ENCODE data around the gene EFCAB6. TPM values are rescaled to one million over a fixed set of nuclear protein-coding genes. Genes with fewer than 3 reads are reported as not detected.

EFCAB6 gene
- total and polyA plus RNA-seq, 2 donors (not counting 1 experiment from before 2014, with no cell fraction given) = 0.07 to 0.10 TPM

- no peaks in the 10 kb centered on the region for H3K4me1 Mint-ChIP-seq
- no peaks in the 10 kb centered on the region for H3K36me3 ChIP-seq (replicated peaks in 1 of 2; ENCODE audit: control extremely low read depth in 1 of 2, control insufficient read depth in 1 of 2, extremely low read depth in 1 of 2, insufficient read depth in 2 of 2, low read length in 1 of 2)
- no peak for DNase-seq
- no peak overlapping the region for H3K9ac ChIP-seq (ENCODE audit: low read length)
- H3K9me3 ChIP-seq (ENCODE audit: control extremely low read depth in 1 of 3, control insufficient read depth in 2 of 3, insufficient read depth in 1 of 3, low read length in 2 of 3) = peaks cover 0 to 4% (median 0%) of the 10 kb centered on the region in 3 donors
- no peaks in the 10 kb centered on the region for H3K4me1 ChIP-seq (ENCODE audit: control insufficient read depth in 2 of 2, insufficient read depth in 2 of 2, low read length in 2 of 2)
- H3K27ac ChIP-seq (ENCODE audit: low read length in 2 of 2) = no peak overlapping the region
- ChIA-PET CTCF (no interaction called here), POLR2A (no interaction called here)
- H3K4me3 Mint-ChIP-seq = no peak overlapping the region
- TF ChIP-seq EZH2 (IDR thresholded peaks at IDR 0.05; ENCODE audit: borderline replicate concordance, insufficient read depth, low read depth, low read length, poor library complexity, severe bottlenecking) = no peak
- TF ChIP-seq, protein P1, sequence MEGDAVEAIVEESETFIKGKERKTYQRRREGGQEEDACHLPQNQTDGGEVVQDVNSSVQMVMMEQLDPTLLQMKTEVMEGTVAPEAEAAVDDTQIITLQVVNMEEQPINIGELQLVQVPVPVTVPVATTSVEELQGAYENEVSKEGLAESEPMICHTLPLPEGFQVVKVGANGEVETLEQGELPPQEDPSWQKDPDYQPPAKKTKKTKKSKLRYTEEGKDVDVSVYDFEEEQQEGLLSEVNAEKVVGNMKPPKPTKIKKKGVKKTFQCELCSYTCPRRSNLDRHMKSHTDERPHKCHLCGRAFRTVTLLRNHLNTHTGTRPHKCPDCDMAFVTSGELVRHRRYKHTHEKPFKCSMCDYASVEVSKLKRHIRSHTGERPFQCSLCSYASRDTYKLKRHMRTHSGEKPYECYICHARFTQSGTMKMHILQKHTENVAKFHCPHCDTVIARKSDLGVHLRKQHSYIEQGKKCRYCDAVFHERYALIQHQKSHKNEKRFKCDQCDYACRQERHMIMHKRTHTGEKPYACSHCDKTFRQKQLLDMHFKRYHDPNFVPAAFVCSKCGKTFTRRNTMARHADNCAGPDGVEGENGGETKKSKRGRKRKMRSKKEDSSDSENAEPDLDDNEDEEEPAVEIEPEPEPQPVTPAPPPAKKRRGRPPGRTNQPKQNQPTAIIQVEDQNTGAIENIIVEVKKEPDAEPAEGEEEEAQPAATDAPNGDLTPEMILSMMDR (IDR thresholded peaks at IDR 0.05) = no peak
- H3K27me3 Mint-ChIP-seq = peaks cover 4% of the 10 kb centered on the region
- no peak overlapping the region for H3K4me3 ChIP-seq (ENCODE audit: control extremely low read depth in 1 of 5, extremely low read depth in 1 of 5, insufficient read depth in 1 of 5, low read depth in 2 of 5, low read length in 4 of 5)
- intact Hi-C loops (cut with micrococcal nuclease) = no loop called here
- peaks cover 4% of the 10 kb centered on the region for H3K9me3 Mint-ChIP-seq (ENCODE audit: insufficient read depth)
- no peak overlapping the region for H2AFZ ChIP-seq (ENCODE audit: insufficient read depth, low read depth, low read length, poor library complexity, severe bottlenecking)
- no peak for ATAC-seq (ENCODE audit: low read depth)
- no peaks in the 10 kb centered on the region for H3K79me2 ChIP-seq (ENCODE audit: control insufficient read depth, insufficient read depth, low read length)
- no peak overlapping the region for H3K4me2 ChIP-seq (replicated peaks; ENCODE audit: low read depth, low read length, poor library complexity, severe bottlenecking)
- 91% methylated on average over 4 of the region's 4 CpGs for whole genome bisulfite sequencing (ENCODE audit: insufficient coverage)
- H4K20me1 ChIP-seq (ENCODE audit: control insufficient read depth, insufficient read depth, low read length, poor library complexity, severe bottlenecking) = no peaks in the 10 kb centered on the region
- H3K27me3 ChIP-seq (replicated peaks in 1 of 4; ENCODE audit: control extremely low read depth in 1 of 4, control insufficient read depth in 3 of 4, insufficient read depth in 4 of 4, low read length in 3 of 4) = no peaks in the 10 kb centered on the region
- H3K27ac Mint-ChIP-seq = no peak overlapping the region
These were observed 189.2 kb downstream of the EFCAB6 start for GRCh38 chr22:43622886-43623285.

GRCh38 chr22:43620197-43620596 lies 191.9 kb downstream of the EFCAB6 start:
- Histone ChIP-seq H3K4me1 (ENCODE audit: control insufficient read depth in 2 of 2, insufficient read depth in 2 of 2, low read length in 2 of 2) (no peaks in the 10 kb centered on the region), H3K4me3 (ENCODE audit: control extremely low read depth in 1 of 5, extremely low read depth in 1 of 5, insufficient read depth in 1 of 5, low read depth in 2 of 5, low read length in 4 of 5) (no peak overlapping the region), H3K36me3 (replicated peaks in 1 of 2; ENCODE audit: control extremely low read depth in 1 of 2, control insufficient read depth in 1 of 2, extremely low read depth in 1 of 2, insufficient read depth in 2 of 2, low read length in 1 of 2) (no peaks in the 10 kb centered on the region), H4K20me1 (ENCODE audit: control insufficient read depth, insufficient read depth, low read length, poor library complexity, severe bottlenecking) (no peaks in the 10 kb centered on the region), H3K27ac (ENCODE audit: low read length in 2 of 2) (no peak overlapping the region), H2AFZ (ENCODE audit: insufficient read depth, low read depth, low read length, poor library complexity, severe bottlenecking) (no peak overlapping the region), H3K9ac (ENCODE audit: low read length) (no peak overlapping the region), H3K9me3 (ENCODE audit: control extremely low read depth in 1 of 3, control insufficient read depth in 2 of 3, insufficient read depth in 1 of 3, low read length in 2 of 3) (peaks cover 0 to 4% (median 0%) of the 10 kb centered on the region in 3 donors), H3K27me3 (replicated peaks in 1 of 4; ENCODE audit: control extremely low read depth in 1 of 4, control insufficient read depth in 3 of 4, insufficient read depth in 4 of 4, low read length in 3 of 4) (no peaks in the 10 kb centered on the region), H3K4me2 (replicated peaks; ENCODE audit: low read depth, low read length, poor library complexity, severe bottlenecking) (no peak overlapping the region), H3K79me2 (ENCODE audit: control insufficient read depth, insufficient read depth, low read length) (no peaks in the 10 kb centered on the region)
- 94% methylated on average over 2 of the region's 3 CpGs for WGBS (ENCODE audit: insufficient coverage)
- H3K27ac Mint-ChIP-seq = no peak overlapping the region
- DNase-seq = no peak
- intact Hi-C loops (cut with micrococcal nuclease) = no loop called here
- no peaks in the 10 kb centered on the region for H3K4me1 Mint-ChIP-seq
- no peak for TF ChIP-seq EZH2 (IDR thresholded peaks at IDR 0.05; ENCODE audit: borderline replicate concordance, insufficient read depth, low read depth, low read length, poor library complexity, severe bottlenecking)
- TF ChIP-seq, protein P1 (IDR thresholded peaks at IDR 0.05) = no peak
- no peak for ATAC-seq (ENCODE audit: low read depth)
- no peak overlapping the region for H3K4me3 Mint-ChIP-seq
- H3K27me3 Mint-ChIP-seq = peaks cover 13% of the 10 kb centered on the region
- ChIA-PET CTCF (no interaction called here), POLR2A (no interaction called here)
- peaks cover 4% of the 10 kb centered on the region for H3K9me3 Mint-ChIP-seq (ENCODE audit: insufficient read depth)
